SK-N-SH (cell line): ENCODE results near the gene CHST1. TPM values are rescaled to one million over a fixed set of nuclear protein-coding genes. Genes with fewer than 3 reads are reported as not detected.

ENCODE experiments used
- CTCF ChIA-PET: fragments of 300-600, 350-600 bp; formaldehyde crosslinking; extraction: SDS; loops from one replicate; lab custom pipeline; 2021; lab: Yijun Ruan, JAX
- POLR2A ChIA-PET: fragments of 350-600 bp; sonication (Branson Sonifier 250); formaldehyde crosslinking; extraction: SDS; loops from one replicate; lab custom pipeline; 2020; ENCODE audit warnings: antibody characterized with exemption, inconsistent platforms; lab: Yijun Ruan, JAX
- DNase-seq: peaks from one replicate; pipeline ENCODE4 v3.0.0; 2012
- H2AFZ ChIP-seq: fragments of 200-600 bp; sonication (generic); 2 replicates; pipeline ENCODE4 v1.8.1; 2016; ENCODE audit warnings: antibody characterized with exemption, mild to moderate bottlenecking, low read depth
- H3F3A ChIP-seq: fragments of 200-600 bp; sonication (generic); replicated peaks from 2 replicates; pipeline ENCODE3; 2016; ENCODE audit warnings: antibody characterized with exemption, mild to moderate bottlenecking; ENCODE audit not compliant: insufficient read depth
- H3K27ac ChIP-seq, 2 experiments: fragments of 200-500 bp in 1 of 2; fragments of 200-600 bp in 1 of 2; sonication (Bioruptor generic) in 1 of 2; sonication (generic), shearing (Covaris generic) in 1 of 2; 2 replicates each; pipeline versions ENCODE4 v1.5.1 to v1.6.1; 2014 to 2016; ENCODE audit warnings: low read depth in 2 of 2, inconsistent platforms in 1 of 2, low read length in 1 of 2, mild to moderate bottlenecking in 1 of 2, mixed read lengths in 1 of 2
- H3K27me3 ChIP-seq: fragments of 200-600 bp; sonication (generic), shearing (Covaris generic); 2 replicates; pipeline ENCODE4 v1.6.1; 2016; ENCODE audit warnings: mixed run types; ENCODE audit not compliant: insufficient read depth
- H3K36me3 ChIP-seq, 2 experiments: fragments of 200-500 bp in 1 of 2; fragments of 200-600 bp in 1 of 2; sonication (Bioruptor generic) in 1 of 2; sonication (generic) in 1 of 2; replicated peaks in 1 of 2; 2 replicates each; pipeline versions ENCODE3 to v1.5.1; 2014 to 2016; ENCODE audit warnings: low read length in 1 of 2, mild to moderate bottlenecking in 1 of 2; ENCODE audit not compliant: insufficient read depth in 2 of 2, control insufficient read depth in 1 of 2
- H3K4me1 ChIP-seq, 2 experiments: fragments of 200-500 bp in 1 of 2; fragments of 200-600 bp in 1 of 2; sonication (Bioruptor generic) in 1 of 2; sonication (generic), shearing (Covaris generic) in 1 of 2; 2 replicates each; pipeline versions ENCODE4 v1.5.1 to v1.6.1; 2014 to 2016; ENCODE audit warnings: low read depth in 1 of 2, low read length in 1 of 2, mixed run types in 1 of 2; ENCODE audit not compliant: insufficient read depth in 2 of 2, control insufficient read depth in 1 of 2
- H3K4me2 ChIP-seq: fragments of 200-600 bp; sonication (generic), shearing (Covaris generic); 2 replicates; pipeline ENCODE4 v1.6.1; 2017; ENCODE audit warnings: mixed run types
- H3K4me3 ChIP-seq, 2 experiments: fragments of 200-500 bp in 1 of 2; fragments of 200-600 bp in 1 of 2; sonication (Bioruptor generic) in 1 of 2; sonication (generic), shearing (Covaris generic) in 1 of 2; 2 replicates each; pipeline versions ENCODE4 v1.5.1 to v1.8.1; 2014 to 2016; ENCODE audit warnings: low read depth in 2 of 2, inconsistent platforms in 1 of 2, low read length in 1 of 2, mild to moderate bottlenecking in 1 of 2, mixed read lengths in 1 of 2, moderate library complexity in 1 of 2
- H3K79me2 ChIP-seq: fragments of 200-600 bp; sonication (generic); 2 replicates; pipeline ENCODE4 v1.8.1; 2017; ENCODE audit warnings: mild to moderate bottlenecking; ENCODE audit not compliant: insufficient read depth
- H3K9ac ChIP-seq: fragments of 200-600 bp; sonication (generic); 2 replicates; pipeline ENCODE4 v1.6.1; 2017; ENCODE audit warnings: mixed run types
- H3K9me2 ChIP-seq: fragments of 200-600 bp; sonication (generic); 2 replicates; pipeline ENCODE4 v1.6.1; 2017; ENCODE audit warnings: mixed run types
- H3K9me3 ChIP-seq: fragments of 200-600 bp; sonication (generic); 2 replicates; pipeline ENCODE4 v1.6.1; 2017; ENCODE audit warnings: mixed run types, mild to moderate bottlenecking, moderate library complexity
- H4K20me1 ChIP-seq: fragments of 200-600 bp; sonication (generic); 2 replicates; pipeline ENCODE4 v1.6.1; 2017; ENCODE audit warnings: mild to moderate bottlenecking, mixed run types; ENCODE audit not compliant: insufficient read depth
- CHD2 ChIP-seq: fragments of 150-350 bp; IDR thresholded peaks from 2 replicates; pipeline ENCODE4 v1.6.1; 2018; ENCODE audit warnings: low read length; ENCODE audit not compliant: partially characterized antibody
- ELF1 ChIP-seq: IDR thresholded peaks from 2 replicates; pipeline ENCODE4 v1.4.0; 2012
- FOSL2 ChIP-seq: IDR thresholded peaks from 2 replicates; pipeline ENCODE4 v1.4.0; 2012; ENCODE audit warnings: low read depth, mild to moderate bottlenecking, moderate library complexity, borderline replicate concordance
- FOXM1 ChIP-seq: IDR thresholded peaks from 2 replicates; pipeline ENCODE4 v1.4.0; 2012; ENCODE audit warnings: low read depth, mild to moderate bottlenecking
- GABPA ChIP-seq: IDR thresholded peaks from 2 replicates; pipeline ENCODE4 v1.4.0; 2012; ENCODE audit warnings: low read depth, mild to moderate bottlenecking
- JUND ChIP-seq: IDR thresholded peaks from 2 replicates; pipeline ENCODE4 v1.4.0; 2012
- NFIC ChIP-seq: IDR thresholded peaks from 2 replicates; pipeline ENCODE4 v1.4.0; 2012; ENCODE audit warnings: borderline replicate concordance
- NRF1 ChIP-seq: IDR thresholded peaks from 2 replicates; pipeline ENCODE4 v1.6.1; 2012; ENCODE audit warnings: low read depth, mild to moderate bottlenecking, low read length
- RAD21 ChIP-seq: IDR thresholded peaks from 2 replicates; pipeline ENCODE4 v1.6.1; 2012; ENCODE audit warnings: mild to moderate bottlenecking, low read length
- RCOR1 ChIP-seq: fragments of 150-350 bp; IDR thresholded peaks from 2 replicates; pipeline ENCODE4 v1.6.1; 2017; ENCODE audit warnings: antibody characterized with exemption, low read length
- RFX5 ChIP-seq: IDR thresholded peaks from 2 replicates; pipeline ENCODE4 v1.6.1; 2012; ENCODE audit warnings: mild to moderate bottlenecking, improper control_type of control experiment, low read length
- RXRA ChIP-seq: IDR thresholded peaks from 2 replicates; pipeline ENCODE4 v1.4.0; 2012; ENCODE audit warnings: low read depth, mild to moderate bottlenecking, borderline replicate concordance
- SIN3A ChIP-seq: IDR thresholded peaks from 2 replicates; pipeline ENCODE4 v1.6.1; 2012; ENCODE audit warnings: low read depth, mild to moderate bottlenecking, low read length, moderate library complexity, borderline replicate concordance
- TEAD4 ChIP-seq: IDR thresholded peaks from 2 replicates; pipeline ENCODE4 v1.4.0; 2012; ENCODE audit warnings: mild to moderate bottlenecking, borderline replicate concordance; ENCODE audit not compliant: insufficient read depth
- WGBS: methylation state at CpG from one replicate; pipeline ENCODE4 v1.1.6; 2017; ENCODE audit warnings: low lambda C conversion rate; 5-methylcytosine and 5-hydroxymethylcytosine counted together
- polyA plus RNA-seq, 3 experiments: library from polyadenylated mRNA; depleted of rRNA; stranded (reverse); fragments of >200 nt; gene quantifications; 2 replicates each; pipeline ENCODE4 v1.2.3, GENCODE V29; 2012
- TF ChIP-seq, protein P1 (sequence below): fragments of 200-600 bp; sonication (generic); IDR thresholded peaks from 2 replicates; pipeline ENCODE4 v1.6.1; 2017; ENCODE audit warnings: antibody characterized with exemption, mild to moderate bottlenecking, moderate library complexity
- TF ChIP-seq, protein P2 (sequence below): IDR thresholded peaks from 2 replicates; pipeline ENCODE4; 2012
- TF ChIP-seq, protein P3 (sequence below): fragments of 150-350 bp; IDR thresholded peaks from 2 replicates; pipeline ENCODE4 v1.6.1; 2016; ENCODE audit warnings: mild to moderate bottlenecking, low read depth, low read length

The CHST1 gene
- polyA plus RNA-seq, 1 of the 3 experiments (the other 2 are of a cell fraction): 4.9 TPM

DNA sequence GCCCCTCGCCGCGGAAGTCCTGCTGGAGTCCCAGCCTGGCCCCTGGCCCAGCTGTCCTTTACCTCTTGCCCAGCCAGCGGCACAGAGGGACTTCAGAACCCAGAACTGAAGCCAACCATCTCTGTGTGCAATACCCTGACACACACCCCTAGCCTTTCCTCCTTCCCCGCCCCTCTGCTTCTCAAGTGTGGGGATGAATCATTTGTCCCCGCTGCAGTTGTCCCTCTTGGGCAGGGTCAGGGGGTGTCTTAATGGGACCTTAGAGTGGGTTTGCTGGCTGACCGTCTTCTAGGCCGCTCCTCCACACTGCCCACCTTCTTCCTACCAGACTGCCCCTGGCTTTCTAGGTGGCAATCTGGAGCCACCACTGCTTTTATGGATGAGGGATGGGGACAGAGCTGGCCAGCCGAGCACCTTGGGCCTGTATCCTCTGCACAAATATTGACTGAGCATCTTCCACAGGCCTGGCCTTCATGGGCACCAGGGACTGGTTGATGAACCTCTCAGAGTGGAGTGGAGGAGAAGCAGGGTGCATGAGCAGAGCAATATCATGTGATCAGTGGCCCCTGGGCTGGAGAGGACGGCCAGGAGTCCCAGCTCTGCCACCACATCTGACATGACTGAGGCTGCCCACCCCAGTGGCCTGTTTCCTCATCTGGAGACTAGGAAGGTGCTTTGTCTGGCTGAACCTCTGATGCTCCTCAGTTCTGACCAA is 668 bp upstream of the CHST1 start:
- Histone ChIP-seq H3K27ac (no peak overlapping the region), H3K79me2 (no peaks in the 10 kb centered on the region), H3K4me2 (peak overlapping the region; percentile 94), H2AFZ (no peak overlapping the region), H3K27me3 (peaks cover 8% of the 10 kb centered on the region), H3K9me3 (no peaks in the 10 kb centered on the region), H3K36me3 (no peaks in the 10 kb centered on the region), H3K4me1 (peaks cover 35 to 36% of the 10 kb centered on the region in 2 experiments; a peak in 3 of 4 replicates), H3K9me2 (no peaks in the 10 kb centered on the region), H4K20me1 (no peaks in the 10 kb centered on the region), H3F3A (peaks cover 5% of the 10 kb centered on the region), H3K9ac (no peak overlapping the region), H3K4me3 (peak overlapping the region; percentile 35 to 37; a peak in 3 of 4 replicates)
- TF ChIP-seq CHD2: no peak
- TF ChIP-seq ELF1: no peak
- TF ChIP-seq TEAD4: no peak
- TF ChIP-seq, protein P1, sequence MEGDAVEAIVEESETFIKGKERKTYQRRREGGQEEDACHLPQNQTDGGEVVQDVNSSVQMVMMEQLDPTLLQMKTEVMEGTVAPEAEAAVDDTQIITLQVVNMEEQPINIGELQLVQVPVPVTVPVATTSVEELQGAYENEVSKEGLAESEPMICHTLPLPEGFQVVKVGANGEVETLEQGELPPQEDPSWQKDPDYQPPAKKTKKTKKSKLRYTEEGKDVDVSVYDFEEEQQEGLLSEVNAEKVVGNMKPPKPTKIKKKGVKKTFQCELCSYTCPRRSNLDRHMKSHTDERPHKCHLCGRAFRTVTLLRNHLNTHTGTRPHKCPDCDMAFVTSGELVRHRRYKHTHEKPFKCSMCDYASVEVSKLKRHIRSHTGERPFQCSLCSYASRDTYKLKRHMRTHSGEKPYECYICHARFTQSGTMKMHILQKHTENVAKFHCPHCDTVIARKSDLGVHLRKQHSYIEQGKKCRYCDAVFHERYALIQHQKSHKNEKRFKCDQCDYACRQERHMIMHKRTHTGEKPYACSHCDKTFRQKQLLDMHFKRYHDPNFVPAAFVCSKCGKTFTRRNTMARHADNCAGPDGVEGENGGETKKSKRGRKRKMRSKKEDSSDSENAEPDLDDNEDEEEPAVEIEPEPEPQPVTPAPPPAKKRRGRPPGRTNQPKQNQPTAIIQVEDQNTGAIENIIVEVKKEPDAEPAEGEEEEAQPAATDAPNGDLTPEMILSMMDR: no peak
- no peak for TF ChIP-seq RXRA
- no peak for TF ChIP-seq FOSL2
- TF ChIP-seq GABPA: no peak
- TF ChIP-seq, protein P2, sequence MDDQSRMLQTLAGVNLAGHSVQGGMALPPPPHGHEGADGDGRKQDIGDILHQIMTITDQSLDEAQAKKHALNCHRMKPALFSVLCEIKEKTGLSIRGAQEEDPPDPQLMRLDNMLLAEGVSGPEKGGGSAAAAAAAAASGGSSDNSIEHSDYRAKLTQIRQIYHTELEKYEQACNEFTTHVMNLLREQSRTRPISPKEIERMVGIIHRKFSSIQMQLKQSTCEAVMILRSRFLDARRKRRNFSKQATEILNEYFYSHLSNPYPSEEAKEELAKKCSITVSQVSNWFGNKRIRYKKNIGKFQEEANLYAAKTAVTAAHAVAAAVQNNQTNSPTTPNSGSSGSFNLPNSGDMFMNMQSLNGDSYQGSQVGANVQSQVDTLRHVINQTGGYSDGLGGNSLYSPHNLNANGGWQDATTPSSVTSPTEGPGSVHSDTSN: no peak
- TF ChIP-seq NRF1: no peak
- CTCF ChIA-PET: interaction anchor here (1.0 to 7.7 kb wide), 5 partner anchors 12 to 295 kb away, joined by 3 to 64 read pairs (median 4); no protein-coding TSS in a partner anchor
- POLR2A ChIA-PET: no interaction called here
- 77% methylated on average over 5 of the region's 10 CpGs for WGBS
- DNase-seq: no peak

DNA sequence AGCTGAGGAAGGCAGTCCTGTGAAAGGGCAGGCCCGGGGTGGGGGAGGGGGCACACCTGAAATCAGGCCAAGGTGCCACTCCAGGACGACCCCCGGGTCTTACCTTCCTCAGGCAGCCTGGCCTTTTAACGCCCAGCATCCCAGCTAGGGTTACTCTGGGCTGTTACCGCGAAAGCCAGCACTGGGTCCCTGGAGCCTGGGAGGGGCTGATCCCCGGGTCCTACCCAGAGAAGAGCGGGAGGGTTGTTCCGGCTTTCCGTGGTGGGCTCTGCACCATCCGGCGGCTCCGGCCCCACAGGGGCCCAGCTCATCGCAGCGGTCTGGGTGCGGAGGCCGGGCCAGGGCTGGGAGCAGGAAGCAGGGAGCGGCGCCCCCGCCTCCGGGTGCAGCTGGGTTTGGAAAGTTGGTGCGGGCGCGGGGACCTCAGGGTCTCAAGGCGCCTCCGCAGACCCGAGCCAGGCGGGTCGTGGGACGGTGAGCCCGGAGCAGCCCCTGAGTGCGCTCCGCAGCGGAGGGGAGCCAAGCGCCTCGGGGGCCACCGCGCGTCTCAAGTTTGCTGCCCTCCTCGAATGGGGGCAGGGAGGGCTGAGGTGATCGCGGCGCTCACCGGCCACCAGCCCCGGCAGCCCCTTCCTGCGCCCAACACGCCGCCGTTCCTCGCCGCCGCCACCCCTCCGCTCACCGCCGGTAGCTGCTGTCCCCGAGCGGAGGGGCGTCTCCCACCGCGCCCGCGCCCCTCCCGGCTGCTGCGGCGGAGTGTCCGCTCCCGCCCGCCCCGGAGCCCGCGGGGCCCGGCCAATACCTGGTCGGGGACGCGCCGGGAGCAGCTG is 831 bp downstream of the CHST1 start:
- H4K20me1 ChIP-seq: no peaks in the 10 kb centered on the region
- no peaks in the 10 kb centered on the region for H3K79me2 ChIP-seq
- peak overlapping the region; percentile 67 for H3K9ac ChIP-seq
- H2AFZ ChIP-seq: peak overlapping the region; percentile 70; the same call in 1 of the 2 replicates
- POLR2A ChIA-PET: interaction anchor here (0.6 kb wide), 1 partner anchor 139 kb away, joined by 3 read pairs; no protein-coding TSS in a partner anchor
- no peaks in the 10 kb centered on the region for H3K9me3 ChIP-seq
- H3F3A ChIP-seq: peaks cover 5% of the 10 kb centered on the region
- peak overlapping the region; percentile 94 for H3K4me2 ChIP-seq
- 20% methylated on average over 1 of the region's 76 CpGs for WGBS
- H3K4me3 ChIP-seq: peak overlapping the region; percentile 63 to 71
- DNase-seq: peak; percentile 79
- H3K27me3 ChIP-seq: peaks cover 8% of the 10 kb centered on the region
- peaks cover 47 to 51% of the 10 kb centered on the region in 2 experiments; a peak in 3 of 4 replicates for H3K4me1 ChIP-seq
- CTCF ChIA-PET: interaction anchor here (0.7 to 15.3 kb wide), 8 partner anchors 10 to 333 kb away, joined by 3 to 302 read pairs (median 6); no protein-coding TSS in a partner anchor
- H3K27ac ChIP-seq: 0 out of 4 replicates have a peak overlapping the region, but pooled peaks of 1 of the 2 experiments have one; percentile 83
- TF ChIP-seq RCOR1 (no peak), NFIC (no peak), RFX5 (no peak), FOXM1 (no peak), RXRA (no peak), SIN3A (no peak), CHD2 (no peak), JUND (no peak), RAD21 (no peak)
- TF ChIP-seq, protein P3, sequence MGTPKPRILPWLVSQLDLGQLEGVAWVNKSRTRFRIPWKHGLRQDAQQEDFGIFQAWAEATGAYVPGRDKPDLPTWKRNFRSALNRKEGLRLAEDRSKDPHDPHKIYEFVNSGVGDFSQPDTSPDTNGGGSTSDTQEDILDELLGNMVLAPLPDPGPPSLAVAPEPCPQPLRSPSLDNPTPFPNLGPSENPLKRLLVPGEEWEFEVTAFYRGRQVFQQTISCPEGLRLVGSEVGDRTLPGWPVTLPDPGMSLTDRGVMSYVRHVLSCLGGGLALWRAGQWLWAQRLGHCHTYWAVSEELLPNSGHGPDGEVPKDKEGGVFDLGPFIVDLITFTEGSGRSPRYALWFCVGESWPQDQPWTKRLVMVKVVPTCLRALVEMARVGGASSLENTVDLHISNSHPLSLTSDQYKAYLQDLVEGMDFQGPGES: no peak
- TF ChIP-seq, protein P2: no peak
- no peaks in the 10 kb centered on the region for H3K9me2 ChIP-seq
- no peaks in the 10 kb centered on the region for H3K36me3 ChIP-seq
